Fibroblast of skin of left biceps (primary cell): Measurements from ENCODE around the gene RBM38.

Experiments
- DNase-seq, 2 experiments: peaks; one replicate each; pipeline ENCODE4 v3.0.0-alpha.2; 2013; ENCODE audit warnings: low read depth in 2 of 2

RBM38 gene

GRCh38 chr20:57435498-57436222 is 44.5 kb downstream of the RBM38 start:
- DNase-seq: no peak

GRCh38 chr20:57436223-57436545 is 45.0 kb downstream of the RBM38 start:
- DNase-seq: no peak

DNA sequence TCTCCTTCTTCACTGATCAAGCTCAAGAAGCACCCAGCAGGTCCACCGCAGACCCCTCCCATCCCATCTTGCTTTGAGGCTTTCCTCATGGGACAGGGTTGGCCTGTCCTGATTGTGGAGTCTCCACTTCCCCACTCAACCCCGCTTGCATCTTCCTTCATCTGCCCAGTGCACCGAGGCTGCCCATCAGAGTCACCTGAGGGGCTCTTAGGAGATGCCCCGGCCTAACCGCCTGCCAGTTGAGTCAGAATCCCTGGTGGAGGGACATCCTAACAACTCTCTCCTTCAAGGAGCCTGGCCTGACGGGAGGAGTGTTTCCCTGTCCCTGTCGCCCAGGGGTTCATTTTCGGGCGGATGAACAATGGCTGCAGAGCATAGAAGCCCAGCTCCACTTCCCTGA is 46.1 kb downstream of the RBM38 start:
- DNase-seq: no peak

DNA sequence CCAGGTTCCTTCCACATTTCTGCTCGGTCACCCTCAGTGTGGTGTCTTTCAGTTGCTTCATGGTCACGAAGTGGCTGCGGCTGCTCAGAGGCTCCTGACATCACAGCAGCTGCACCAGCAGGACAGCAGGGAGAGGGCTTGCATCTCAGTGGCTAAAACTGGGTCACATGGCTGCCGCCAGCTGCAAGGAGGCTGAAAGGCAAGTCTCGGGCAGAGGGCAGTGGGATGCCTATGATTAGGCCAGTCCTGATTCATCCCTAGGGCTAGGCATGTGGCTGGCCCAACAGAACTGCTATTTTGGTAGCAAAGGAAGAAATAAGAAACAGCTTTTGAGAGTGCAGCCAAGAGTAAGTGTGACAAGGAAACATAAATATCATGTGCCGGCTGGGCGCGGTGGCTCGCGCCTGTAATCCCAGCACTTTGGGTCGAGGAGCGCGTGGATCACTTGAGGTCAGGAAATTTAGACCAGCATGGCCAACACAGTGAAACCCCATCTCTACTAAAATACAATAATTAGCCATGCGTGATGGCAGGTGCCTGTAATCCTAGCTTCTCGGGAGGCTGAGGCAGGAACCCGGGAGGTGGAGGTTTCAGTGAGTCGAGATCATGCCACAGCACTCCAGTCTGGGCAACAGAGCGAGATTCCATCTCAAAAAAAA is 46.6 kb downstream of the RBM38 start:
- DNase-seq: no peak

DNA sequence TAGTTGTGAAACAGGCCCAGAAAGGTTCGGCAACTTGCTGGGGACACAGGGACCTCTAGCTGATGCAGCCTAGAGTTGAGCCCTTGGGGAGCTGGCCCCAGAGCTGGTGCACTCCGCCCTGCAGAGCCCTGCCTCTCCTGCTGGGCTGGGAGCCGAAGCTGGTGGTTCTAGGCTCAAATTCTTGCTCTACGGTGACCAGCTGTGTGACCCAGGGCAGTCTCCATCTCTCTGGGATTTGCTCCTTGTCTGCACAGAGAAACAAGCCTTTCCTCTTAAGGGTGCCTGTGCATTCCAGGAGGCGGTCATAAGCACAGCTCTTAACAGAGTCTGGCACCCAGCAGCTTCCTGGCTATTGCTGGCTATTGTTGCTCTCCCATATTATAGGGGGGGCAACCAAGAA is 47.4 kb downstream of the RBM38 start:
- DNase-seq: no peak

GRCh38 chr20:57439432-57439831 is 48.2 kb downstream of the RBM38 start:
- DNase-seq: no peak

DNA sequence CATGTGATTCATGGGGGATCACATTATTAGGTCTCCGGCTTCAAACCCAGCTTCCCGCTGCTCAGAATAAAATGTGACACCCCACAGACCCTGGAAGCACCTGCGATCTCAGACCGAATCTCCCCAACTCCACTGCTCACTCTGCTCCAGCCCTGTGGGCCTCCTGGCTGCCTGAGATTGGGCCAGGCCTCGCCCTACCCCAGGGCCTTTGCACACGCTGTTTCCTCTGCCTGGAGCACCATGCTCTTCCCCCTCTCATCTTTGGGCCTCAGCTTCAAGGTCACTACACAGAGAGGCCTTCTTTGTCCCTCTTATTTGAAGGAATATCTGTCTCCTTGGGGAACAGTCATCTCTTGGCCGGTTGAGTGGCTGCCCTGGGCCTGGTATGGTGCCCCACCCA is 48.8 kb downstream of the RBM38 start:
- DNase-seq: no peak

DNA sequence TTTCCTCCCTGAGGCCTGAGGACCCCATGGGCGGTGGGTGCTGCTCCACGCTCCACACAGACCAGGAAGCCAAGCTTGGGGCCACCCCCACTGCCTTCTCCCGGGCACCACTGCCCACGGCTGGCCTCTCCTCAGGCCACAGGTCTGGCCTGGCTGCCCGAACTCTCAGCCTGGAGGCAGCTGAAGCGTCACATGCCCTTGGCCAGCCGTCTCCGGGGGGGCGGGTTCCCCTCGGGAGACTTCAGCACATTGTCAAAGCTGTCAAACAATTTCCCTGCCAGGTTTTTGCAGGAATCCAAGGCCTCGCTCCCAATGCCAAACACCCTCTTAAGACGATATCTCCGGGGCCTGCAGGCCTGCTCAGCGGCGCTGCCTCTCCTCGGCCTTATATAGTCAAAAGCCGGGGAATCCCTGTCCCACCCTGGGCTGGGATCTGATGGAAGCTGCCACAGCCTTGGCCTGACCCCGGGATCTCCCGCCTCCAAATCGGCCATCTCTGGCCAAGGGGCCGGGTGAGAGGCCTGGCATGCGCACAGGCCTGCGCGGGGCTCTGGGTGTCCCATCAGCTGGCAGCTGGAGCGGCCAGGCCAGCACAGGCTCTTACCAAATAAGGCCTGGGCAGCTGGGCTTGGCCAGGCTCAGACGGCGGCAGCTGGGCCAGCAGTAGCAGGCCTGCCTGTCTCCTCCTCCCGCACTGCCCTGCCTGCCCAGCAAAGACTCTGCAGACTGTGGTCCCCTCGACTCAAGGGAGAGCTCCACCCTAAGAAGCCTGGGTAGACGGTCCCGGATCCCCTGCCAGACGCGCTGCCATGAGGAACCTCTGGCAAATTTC is 49.7 kb downstream of the RBM38 start:
- DNase-seq: no peak

DNA sequence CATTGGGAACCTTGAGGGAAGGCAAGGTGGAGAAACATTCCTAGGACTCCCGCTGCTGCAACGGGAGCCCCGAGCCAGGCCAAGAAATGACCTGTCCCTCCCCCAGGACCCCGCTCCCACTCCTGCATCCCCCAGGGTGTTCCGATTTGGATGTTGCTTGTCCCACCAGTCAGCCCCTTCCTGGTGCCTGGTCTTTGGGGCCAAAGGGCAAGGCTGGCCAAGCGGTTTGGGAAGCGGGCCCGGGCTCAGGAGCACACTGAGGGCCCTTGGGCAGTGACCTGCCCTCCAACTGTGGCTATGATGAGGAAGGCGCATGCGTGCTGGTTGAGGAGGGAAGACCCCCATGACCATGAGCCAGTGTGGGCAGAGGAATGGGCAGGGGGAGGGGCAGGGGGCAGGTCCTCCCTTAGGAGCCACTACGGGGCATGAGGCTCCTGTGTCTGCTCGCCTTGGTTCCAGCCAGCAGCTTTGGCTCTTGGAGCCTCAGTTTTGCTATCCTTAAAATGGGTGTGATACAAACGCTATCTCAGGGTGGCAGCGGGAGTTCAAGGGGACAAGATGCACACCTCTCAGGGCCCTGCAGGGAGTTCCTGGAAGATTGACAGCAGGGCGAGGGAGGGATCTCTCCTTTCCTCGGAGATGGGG is 50.4 kb downstream of the RBM38 start:
- DNase-seq: no peak

GRCh38 chr20:57442158-57442887 is 51.1 kb downstream of the RBM38 start:
- no peak for DNase-seq

- no peak for DNase-seq
Measured at GRCh38 chr20:57442888-57443239, 51.7 kb downstream of the RBM38 start.

DNA sequence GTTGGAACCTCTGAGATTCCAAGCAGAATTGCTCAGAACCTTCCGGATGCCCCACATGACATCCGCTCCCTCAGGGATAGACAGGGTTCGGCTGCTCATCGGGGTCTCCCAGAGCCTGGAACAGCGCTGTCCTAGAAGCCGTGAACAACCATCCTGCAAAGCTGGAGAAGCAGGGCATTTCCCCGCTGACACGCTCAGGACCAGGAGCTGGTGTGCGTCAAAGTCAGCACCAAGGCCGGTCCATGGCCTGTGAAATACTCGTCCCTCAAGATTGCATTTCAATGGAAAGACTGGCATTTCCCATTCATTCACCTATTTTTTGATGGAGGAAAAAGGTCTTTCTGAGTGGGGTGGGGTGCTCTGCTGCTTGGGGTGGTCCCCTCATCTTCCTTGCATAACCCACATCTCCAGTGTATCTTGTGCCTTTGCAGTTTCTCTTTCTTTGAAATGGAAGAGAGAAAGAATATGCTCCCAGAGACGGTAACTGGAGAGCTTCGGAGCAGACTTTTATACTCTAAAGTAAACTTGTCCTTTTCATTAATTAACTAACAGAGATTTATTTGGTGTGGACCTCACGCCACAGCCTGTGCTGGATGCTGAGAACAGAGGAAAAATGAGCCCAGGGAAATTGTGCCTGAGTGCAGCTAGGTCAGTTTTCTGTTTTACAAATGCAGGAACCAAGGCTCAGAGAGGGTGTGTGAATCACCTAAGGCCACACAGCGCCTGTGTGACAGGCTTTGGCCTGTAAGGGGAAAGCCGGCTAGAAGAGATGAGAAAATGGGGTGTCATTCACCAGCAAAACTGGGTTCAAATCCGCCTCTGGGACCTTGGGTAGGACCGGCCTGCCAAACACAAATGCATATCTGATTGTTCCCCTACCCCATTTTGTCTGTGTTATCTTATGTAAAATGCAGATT is 52.4 kb downstream of the RBM38 start:
- DNase-seq: no peak

GRCh38 chr20:57444394-57445048 is 53.3 kb downstream of the RBM38 start:
- no peak for DNase-seq

- DNase-seq: no peak
Measured at GRCh38 chr20:57445298-57445697, 54.1 kb downstream of the RBM38 start.

DNA sequence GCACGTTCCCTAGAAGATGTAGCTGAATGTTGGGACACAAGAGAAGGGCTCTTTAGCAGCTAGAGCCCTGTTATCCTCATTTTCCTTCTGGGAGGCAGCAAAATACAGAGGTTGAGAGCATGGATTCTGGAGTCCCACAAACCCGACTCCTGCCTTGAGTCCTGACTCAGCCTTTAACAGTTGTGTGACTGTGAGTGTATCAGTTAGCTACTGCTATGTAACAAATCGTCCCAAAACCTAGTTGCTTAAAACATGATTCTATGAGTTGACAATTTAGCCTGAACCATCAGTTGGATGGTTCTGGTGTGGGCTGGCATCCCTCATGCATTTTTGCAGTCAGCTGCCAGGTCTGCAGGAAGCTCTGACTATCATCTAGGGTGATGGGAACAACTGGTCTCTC is 54.6 kb downstream of the RBM38 start:
- DNase-seq: no peak

GRCh38 chr20:57448764-57449354 is 57.7 kb downstream of the RBM38 start:
- no peak for DNase-seq

GRCh38 chr20:57449398-57450354 is 58.5 kb downstream of the RBM38 start:
- DNase-seq: no peak

DNA sequence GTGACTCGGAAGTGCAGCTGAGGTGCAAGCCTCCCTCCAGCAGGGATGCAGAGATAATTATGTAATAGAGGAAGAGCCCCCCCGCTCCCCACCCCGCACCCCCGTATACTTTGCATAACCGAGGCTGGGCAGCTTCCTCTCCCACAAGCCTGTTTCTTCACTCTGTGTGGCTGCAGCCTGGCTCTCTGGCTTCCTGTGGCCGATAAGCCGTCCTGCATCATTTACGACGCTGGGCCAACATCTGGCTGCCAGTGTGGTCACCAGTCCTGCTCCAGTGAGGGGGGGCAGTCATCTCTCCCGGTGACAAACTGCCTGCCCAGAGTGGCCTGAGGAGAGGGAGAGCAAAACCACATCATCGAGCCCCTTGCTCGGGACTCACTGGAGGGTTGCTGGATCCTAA is 59.2 kb downstream of the RBM38 start:
- DNase-seq: no peak

- DNase-seq: no peak
Measured at GRCh38 chr20:57450931-57451330, 59.7 kb downstream of the RBM38 start.
